IMR-90 (cell line): ENCODE measurements around the gene FBLIM1. TPM values are rescaled to one million over a fixed set of nuclear protein-coding genes. Genes with fewer than 3 reads are reported as not detected.

Experiments used
- ATAC-seq: fragments of 200-7000 bp; cut with Tn5 transposase; 2 replicates; pipeline ENCODE4 v1.9.1; 2020; ENCODE audit warnings: low read depth, mild to moderate bottlenecking, moderate library complexity
- BruUV-seq: library from RNA; stranded (reverse); fragments of 400-500 nt; replicated peaks from 2 replicates; lab custom pipeline; 2021; lab: Mats Ljungman, UMichigan
- CTCF ChIA-PET: fragments of 300-600 bp; formaldehyde crosslinking; extraction: SDS; loops from one replicate; lab custom pipeline; 2021; ENCODE audit warnings: antibody characterized with exemption; lab: Yijun Ruan, JAX
- POLR2A ChIA-PET: fragments of 300-600 bp; sonication (Branson Sonifier 250); formaldehyde crosslinking; loops from one replicate; lab custom pipeline; 2022; ENCODE audit warnings: antibody characterized with exemption; ENCODE audit not compliant: unreplicated experiment; lab: Charles Lee
- DNase-seq: peaks from one replicate; pipeline ENCODE4 v3.0.0; 2013
- H2AFZ ChIP-seq: replicated peaks from 2 replicates; pipeline ENCODE3; 2013; ENCODE audit warnings: low read length, mild to moderate bottlenecking; ENCODE audit not compliant: poor library complexity
- H2AK5ac ChIP-seq: 2 replicates; pipeline ENCODE4 v1.6.1; 2013; ENCODE audit warnings: low read depth, low read length, inconsistent platforms
- H2AK9ac ChIP-seq: replicated peaks from 2 replicates; pipeline ENCODE3; 2013; ENCODE audit warnings: mild to moderate bottlenecking, low read depth, low read length, moderate library complexity; ENCODE audit not compliant: poor library complexity
- H2BK120ac ChIP-seq: 2 replicates; pipeline ENCODE4 v1.6.1; 2013; ENCODE audit warnings: low read depth, low read length, inconsistent platforms
- H2BK15ac ChIP-seq: 3 replicates; pipeline ENCODE4 v1.6.1; 2013; ENCODE audit warnings: low read depth, low read length, inconsistent platforms
- H2BK20ac ChIP-seq: 2 replicates; pipeline ENCODE4 v1.6.1; 2013; ENCODE audit warnings: low read depth, mild to moderate bottlenecking, inconsistent platforms, low read length, moderate library complexity
- H2BK5ac ChIP-seq: 2 replicates; pipeline ENCODE4 v1.6.1; 2013; ENCODE audit warnings: mild to moderate bottlenecking, low read depth, low read length, inconsistent platforms; ENCODE audit not compliant: poor library complexity, severe bottlenecking
- H3K14ac ChIP-seq: replicated peaks from 2 replicates; pipeline ENCODE4 v1.6.1; 2013; ENCODE audit warnings: low read depth, low read length, inconsistent platforms
- H3K18ac ChIP-seq: 2 replicates; pipeline ENCODE4 v1.6.1; 2013; ENCODE audit warnings: low read depth, low read length, control low read depth
- H3K23ac ChIP-seq: 2 replicates; pipeline ENCODE4 v1.6.1; 2013; ENCODE audit warnings: low read depth, low read length, inconsistent platforms
- H3K27ac ChIP-seq: 2 replicates; pipeline ENCODE4 v1.5.1; 2013; ENCODE audit warnings: mild to moderate bottlenecking, control low read depth, low read length; ENCODE audit not compliant: insufficient read depth
- H3K27me3 ChIP-seq: 2 replicates; pipeline ENCODE4 v1.6.1; 2013; ENCODE audit warnings: low read length; ENCODE audit not compliant: control insufficient read depth, insufficient read depth
- H3K36me3 ChIP-seq: 2 replicates; pipeline ENCODE4 v1.6.1; 2013; ENCODE audit warnings: low read length, mixed read lengths; ENCODE audit not compliant: control insufficient read depth, insufficient read depth
- H3K4ac ChIP-seq: 2 replicates; pipeline ENCODE4 v1.6.1; 2013; ENCODE audit warnings: low read depth, low read length, inconsistent platforms
- H3K4me1 ChIP-seq: 2 replicates; pipeline ENCODE4 v1.6.1; 2013; ENCODE audit warnings: low read length, mixed read lengths; ENCODE audit not compliant: control insufficient read depth, insufficient read depth
- H3K4me2 ChIP-seq: 2 replicates; pipeline ENCODE4 v1.6.1; 2013; ENCODE audit warnings: low read depth, mild to moderate bottlenecking, control low read depth, low read length, moderate library complexity
- H3K4me3 ChIP-seq: 2 replicates; pipeline ENCODE4 v1.5.1; 2013; ENCODE audit warnings: low read depth, mild to moderate bottlenecking, control low read depth, low read length, moderate library complexity; ENCODE audit not compliant: insufficient read depth
- H3K56ac ChIP-seq: 2 replicates; pipeline ENCODE4 v1.6.1; 2013; ENCODE audit warnings: low read length, inconsistent platforms; ENCODE audit not compliant: insufficient read depth; ENCODE audit errors: extremely low read depth
- H3K79me1 ChIP-seq, 2 experiments: 2 replicates each; pipeline ENCODE4 v1.6.1; 2013; ENCODE audit warnings: low read length in 2 of 2, inconsistent platforms in 1 of 2, low read depth in 1 of 2
- H3K9ac ChIP-seq: 2 replicates; pipeline ENCODE4 v1.6.1; 2013; ENCODE audit warnings: low read depth, low read length, control low read depth
- H3K9me1 ChIP-seq: 2 replicates; pipeline ENCODE4 v1.6.1; 2013; ENCODE audit warnings: low read length, inconsistent platforms; ENCODE audit not compliant: insufficient read depth
- H3K9me3 ChIP-seq: 2 replicates; pipeline ENCODE4 v1.6.1; 2013; ENCODE audit warnings: low read length; ENCODE audit not compliant: control insufficient read depth, insufficient read depth
- H4K20me1 ChIP-seq: 2 replicates; pipeline ENCODE4 v1.6.1; 2013; ENCODE audit warnings: low read length, inconsistent platforms; ENCODE audit not compliant: insufficient read depth
- H4K5ac ChIP-seq: 2 replicates; pipeline ENCODE4 v1.6.1; 2013; ENCODE audit warnings: mild to moderate bottlenecking, low read depth, low read length, control low read depth
- H4K8ac ChIP-seq, 2 experiments: 2 replicates each; pipeline ENCODE4 v1.6.1; 2013; ENCODE audit warnings: low read depth in 2 of 2, low read length in 2 of 2, control low read depth in 1 of 2, inconsistent platforms in 1 of 2
- H4K91ac ChIP-seq: 2 replicates; pipeline ENCODE4 v1.6.1; 2013; ENCODE audit warnings: low read depth, low read length, inconsistent platforms; ENCODE audit not compliant: insufficient read depth
- CHD1 ChIP-seq: IDR thresholded peaks from 2 replicates; pipeline ENCODE4 v1.6.1; 2012; ENCODE audit warnings: low read depth, low read length, improper control_type of control experiment
- MAZ ChIP-seq: IDR thresholded peaks from 2 replicates; pipeline ENCODE4 v1.6.1; 2012; ENCODE audit warnings: low read depth, mild to moderate bottlenecking, low read length, improper control_type of control experiment, moderate library complexity, borderline replicate concordance
- RAD21 ChIP-seq: IDR thresholded peaks from 2 replicates; pipeline ENCODE4 v1.6.1; 2012; ENCODE audit warnings: low read length, improper control_type of control experiment
- RFX5 ChIP-seq: IDR thresholded peaks from 2 replicates; pipeline ENCODE4 v1.8.0; 2012; ENCODE audit warnings: low read depth, mild to moderate bottlenecking, low read length, moderate library complexity
- SMC3 ChIP-seq: fragments of 150-350 bp; IDR thresholded peaks from 2 replicates; pipeline ENCODE4 v1.6.1; 2016; ENCODE audit warnings: low read depth, mild to moderate bottlenecking, antibody characterized with exemption, low read length, moderate library complexity
- WGBS, 2 experiments: methylation state at CpG; one replicate each; pipeline versions ENCODE4 v1.1.5 to v1.1.7; 2013; ENCODE audit warnings: missing lambda C conversion rate in 2 of 2; ENCODE audit not compliant: insufficient read length in 1 of 2; ENCODE audit errors: extremely low coverage in 2 of 2; 5-methylcytosine and 5-hydroxymethylcytosine counted together
- dilution Hi-C: fragments of 300-500 bp; cut with HindIII; formaldehyde crosslinking; loops from one replicate; pipeline ENCODE4 v1.14.3; 2018; ENCODE audit warnings: low sequenced_read_pairs; ENCODE audit not compliant: unreplicated experiment
- in situ Hi-C: fragments of 300-500 bp; cut with MboI; formaldehyde crosslinking; loops from 3 replicates; pipeline ENCODE4 v1.14.3; 2019; ENCODE audit warnings: low sequenced_read_pairs, inconsistent platforms, mixed read lengths
- intact Hi-C: fragments of 100-400 bp; cut with micrococcal nuclease; formaldehyde crosslinking; loops from 2 replicates; pipeline ENCODE4 v1.10.0; 2022
- polyA plus RNA-seq, 3 experiments: library from polyadenylated mRNA; depleted of rRNA; stranded (reverse); fragments of >200 nt; gene quantifications; 2 replicates each; pipeline ENCODE4 v1.2.3, GENCODE V29; 2012; ENCODE audit warnings: low replicate concordance in 1 of 3
- total RNA-seq: library from RNA; depleted of rRNA; stranded (reverse); fragments of >200 nt; gene quantifications from 2 replicates; pipeline ENCODE4 v1.2.3, GENCODE V29; 2012
- TF ChIP-seq, protein P1 (sequence below): conservative IDR thresholded peaks from 2 replicates; pipeline ENCODE4 v1.5.1; 2012; ENCODE audit warnings: mild to moderate bottlenecking, low read depth, low read length, improper control_type of control experiment

FBLIM1 gene
- total and polyA plus RNA-seq, 2 of the 4 experiments (the other 2 are of a cell fraction): 52.2 to 140 TPM

DNA sequence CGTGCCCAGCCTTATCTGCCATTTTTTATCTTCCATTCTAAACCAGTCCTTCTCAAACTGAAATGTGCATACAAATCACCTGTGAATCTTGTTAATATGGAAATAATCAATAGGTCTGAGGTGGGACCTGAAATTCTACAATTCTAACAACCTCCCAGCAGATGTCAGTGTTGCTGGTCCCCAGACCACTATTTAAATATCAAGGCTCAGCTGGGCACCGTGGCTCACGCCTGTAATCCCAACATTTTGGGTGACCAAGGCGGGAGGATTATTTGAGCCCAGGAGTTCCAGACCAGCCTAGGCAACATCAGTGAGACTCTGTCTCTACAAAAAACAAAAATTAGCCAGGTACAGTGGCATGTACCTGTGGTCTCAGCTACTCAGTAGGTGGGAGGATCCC, 44.8 kb downstream of the FBLIM1 start:
- H2BK120ac ChIP-seq: no peak overlapping the region
- no peak for ATAC-seq
- H3K4me1 ChIP-seq: peaks cover 25% of the 10 kb centered on the region
- in situ Hi-C loops: no loop called here
- 60% methylated on average over 2 of the region's 4 CpGs; no CpG with 5 or more reads in 1 of the 2 experiments for WGBS, 2 experiments
- no peak for TF ChIP-seq RFX5
- TF ChIP-seq, protein P1, sequence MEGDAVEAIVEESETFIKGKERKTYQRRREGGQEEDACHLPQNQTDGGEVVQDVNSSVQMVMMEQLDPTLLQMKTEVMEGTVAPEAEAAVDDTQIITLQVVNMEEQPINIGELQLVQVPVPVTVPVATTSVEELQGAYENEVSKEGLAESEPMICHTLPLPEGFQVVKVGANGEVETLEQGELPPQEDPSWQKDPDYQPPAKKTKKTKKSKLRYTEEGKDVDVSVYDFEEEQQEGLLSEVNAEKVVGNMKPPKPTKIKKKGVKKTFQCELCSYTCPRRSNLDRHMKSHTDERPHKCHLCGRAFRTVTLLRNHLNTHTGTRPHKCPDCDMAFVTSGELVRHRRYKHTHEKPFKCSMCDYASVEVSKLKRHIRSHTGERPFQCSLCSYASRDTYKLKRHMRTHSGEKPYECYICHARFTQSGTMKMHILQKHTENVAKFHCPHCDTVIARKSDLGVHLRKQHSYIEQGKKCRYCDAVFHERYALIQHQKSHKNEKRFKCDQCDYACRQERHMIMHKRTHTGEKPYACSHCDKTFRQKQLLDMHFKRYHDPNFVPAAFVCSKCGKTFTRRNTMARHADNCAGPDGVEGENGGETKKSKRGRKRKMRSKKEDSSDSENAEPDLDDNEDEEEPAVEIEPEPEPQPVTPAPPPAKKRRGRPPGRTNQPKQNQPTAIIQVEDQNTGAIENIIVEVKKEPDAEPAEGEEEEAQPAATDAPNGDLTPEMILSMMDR: peak; percentile 35
- peak; percentile 41 for TF ChIP-seq SMC3
- peak; percentile 52 for TF ChIP-seq RAD21
- TF ChIP-seq CHD1: no peak
- no peak for TF ChIP-seq MAZ
- H3K18ac ChIP-seq: no peak overlapping the region
- no peak overlapping the region for H2AFZ ChIP-seq
- H3K27ac ChIP-seq: no peak overlapping the region
- H2BK5ac ChIP-seq: no peak overlapping the region
- H2BK20ac ChIP-seq: no peak overlapping the region
- no TSS peak for BruUV-seq
- no peak overlapping the region for H3K23ac ChIP-seq
- dilution Hi-C loops: no loop called here
- no peak overlapping the region for H2AK5ac ChIP-seq
- no peak overlapping the region for H3K4ac ChIP-seq
- H2AK9ac ChIP-seq: no peak overlapping the region
- H3K9me1 ChIP-seq: peaks cover 17% of the 10 kb centered on the region
- H4K8ac ChIP-seq: no peak overlapping the region
- H4K5ac ChIP-seq: no peak overlapping the region
- H3K9me3 ChIP-seq: no peaks in the 10 kb centered on the region
- H3K36me3 ChIP-seq: no peaks in the 10 kb centered on the region
- H3K56ac ChIP-seq: no peak overlapping the region
- no peaks in the 10 kb centered on the region for H3K27me3 ChIP-seq
- no peak overlapping the region for H3K4me3 ChIP-seq
- peak; percentile 38 for DNase-seq
- H3K9ac ChIP-seq: no peak overlapping the region
- no peak overlapping the region for H2BK15ac ChIP-seq
- intact Hi-C loops: no loop called here
- H4K20me1 ChIP-seq: no peaks in the 10 kb centered on the region
- peaks cover 0 to 3% of the 10 kb centered on the region in 2 experiments; a peak in 1 of 4 replicates for H3K79me1 ChIP-seq
- ChIA-PET POLR2A (no interaction called here), CTCF (no interaction called here)
- H4K91ac ChIP-seq: no peak overlapping the region
- H3K4me2 ChIP-seq: no peak overlapping the region
- no peak overlapping the region for H3K14ac ChIP-seq
